ENCODE data around the gene ZNF541. TPM values are rescaled to one million over a fixed set of nuclear protein-coding genes. Genes with fewer than 3 reads are reported as not detected.

Gene ZNF541
- total RNA-seq, 6 donors from 2014 or later: 0.20 to 2.1 (median 0.42) TPM

DNA sequence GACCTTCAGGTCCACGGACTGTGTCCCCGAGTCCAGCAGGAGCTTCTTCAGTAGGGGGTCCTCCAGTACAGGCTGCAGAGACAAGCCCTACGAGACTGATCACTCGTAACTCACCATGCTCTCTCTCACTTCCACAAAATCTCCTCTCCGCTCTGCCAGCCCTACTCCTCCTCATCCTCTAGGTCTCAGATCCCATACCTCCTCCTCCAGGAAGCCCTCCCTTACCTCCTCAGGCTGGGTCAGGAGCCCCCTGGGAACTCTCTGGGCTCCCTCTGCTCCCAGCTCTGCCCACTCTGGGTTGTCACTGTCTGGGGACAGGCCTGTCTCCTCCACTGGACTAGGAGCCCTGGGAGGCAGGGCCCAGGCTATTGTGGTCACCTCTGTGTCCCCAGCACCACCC, 34.1 kb downstream of the ZNF541 start:
- TF ChIP-seq EP300 (IDR thresholded peaks at IDR 0.05) (no peak), POLR2AphosphoS5 (IDR thresholded peaks at IDR 0.05) (no peak), POLR2A (IDR thresholded peaks at IDR 0.05) (no peak)
- TF ChIP-seq, protein P1, sequence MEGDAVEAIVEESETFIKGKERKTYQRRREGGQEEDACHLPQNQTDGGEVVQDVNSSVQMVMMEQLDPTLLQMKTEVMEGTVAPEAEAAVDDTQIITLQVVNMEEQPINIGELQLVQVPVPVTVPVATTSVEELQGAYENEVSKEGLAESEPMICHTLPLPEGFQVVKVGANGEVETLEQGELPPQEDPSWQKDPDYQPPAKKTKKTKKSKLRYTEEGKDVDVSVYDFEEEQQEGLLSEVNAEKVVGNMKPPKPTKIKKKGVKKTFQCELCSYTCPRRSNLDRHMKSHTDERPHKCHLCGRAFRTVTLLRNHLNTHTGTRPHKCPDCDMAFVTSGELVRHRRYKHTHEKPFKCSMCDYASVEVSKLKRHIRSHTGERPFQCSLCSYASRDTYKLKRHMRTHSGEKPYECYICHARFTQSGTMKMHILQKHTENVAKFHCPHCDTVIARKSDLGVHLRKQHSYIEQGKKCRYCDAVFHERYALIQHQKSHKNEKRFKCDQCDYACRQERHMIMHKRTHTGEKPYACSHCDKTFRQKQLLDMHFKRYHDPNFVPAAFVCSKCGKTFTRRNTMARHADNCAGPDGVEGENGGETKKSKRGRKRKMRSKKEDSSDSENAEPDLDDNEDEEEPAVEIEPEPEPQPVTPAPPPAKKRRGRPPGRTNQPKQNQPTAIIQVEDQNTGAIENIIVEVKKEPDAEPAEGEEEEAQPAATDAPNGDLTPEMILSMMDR (IDR thresholded peaks at IDR 0.05): no peak
- 85 to 89% methylated on average over 5 of the region's 5 CpGs for WGBS, 2 donors
- no peak for DNase-seq
- Histone ChIP-seq H3K4me1 (no peaks in the 10 kb centered on the region), H3K4me3 (no peak overlapping the region), H3K36me3 (no peaks in the 10 kb centered on the region), H3K27me3 (no peaks in the 10 kb centered on the region), H3K27ac (no peak overlapping the region), H3K9me3 (no peaks in the 10 kb centered on the region)
- ATAC-seq (ENCODE audit: low FRiP score in 2 of 2): no peak

DNA sequence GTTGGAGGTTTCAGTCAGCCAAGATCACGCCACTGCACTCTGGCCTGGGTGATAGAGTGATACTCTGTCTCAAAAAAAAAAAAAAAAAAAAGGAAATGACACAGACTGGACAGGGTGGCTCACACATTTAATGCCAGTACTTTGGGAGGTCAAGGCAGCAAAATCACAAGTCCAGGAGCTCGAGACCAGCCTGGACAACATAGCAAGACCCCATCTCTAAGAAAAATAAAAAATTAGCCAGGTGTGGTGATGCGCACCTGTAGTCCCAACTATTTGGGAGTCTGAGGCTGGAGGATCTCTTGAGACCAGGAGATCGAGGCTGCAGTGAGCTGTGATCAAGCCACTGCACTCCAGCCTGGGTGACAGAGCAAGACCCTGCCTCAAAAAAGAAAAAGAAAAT, 35.5 kb downstream of the ZNF541 start:
- WGBS, 2 donors: 92 to 94% methylated on average over 4 of the region's 4 CpGs
- no peak for TF ChIP-seq POLR2A (IDR thresholded peaks at IDR 0.05)
- TF ChIP-seq, protein P1 (IDR thresholded peaks at IDR 0.05): no peak
- TF ChIP-seq EP300 (IDR thresholded peaks at IDR 0.05): no peak
- TF ChIP-seq POLR2AphosphoS5 (IDR thresholded peaks at IDR 0.05): no peak
- Histone ChIP-seq H3K4me3 (no peak overlapping the region), H3K4me1 (no peaks in the 10 kb centered on the region), H3K9me3 (no peaks in the 10 kb centered on the region), H3K27me3 (no peaks in the 10 kb centered on the region), H3K27ac (no peak overlapping the region), H3K36me3 (no peaks in the 10 kb centered on the region)
- ATAC-seq (ENCODE audit: low FRiP score in 2 of 2) (no peak), DNase-seq (no peak)

DNA sequence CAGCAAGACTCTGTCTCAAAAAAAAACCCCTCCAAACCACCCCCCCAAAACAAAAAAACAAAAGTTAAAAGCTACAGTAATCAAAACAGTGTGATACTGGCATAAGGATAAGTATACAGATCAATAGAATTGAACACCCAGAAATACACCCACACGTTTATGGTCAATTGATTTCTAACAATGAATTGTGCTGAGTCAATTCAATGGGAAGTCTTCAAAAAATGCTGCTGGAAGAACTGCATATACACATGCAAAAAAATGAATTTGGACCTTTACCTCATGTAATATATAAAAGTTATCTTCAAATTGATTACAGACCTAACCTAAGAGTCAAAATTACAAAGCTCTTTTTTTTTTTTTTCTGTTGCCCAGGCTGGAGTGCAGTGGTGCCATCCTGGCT, 38.3 kb downstream of the ZNF541 start:
- ATAC-seq (ENCODE audit: low FRiP score in 2 of 2): no peak
- no peaks in the 10 kb centered on the region for H3K27me3 ChIP-seq
- no peak for DNase-seq
- TF ChIP-seq POLR2A (IDR thresholded peaks at IDR 0.05) (no peak), EP300 (IDR thresholded peaks at IDR 0.05) (no peak), POLR2AphosphoS5 (IDR thresholded peaks at IDR 0.05) (no peak)
- no peaks in the 10 kb centered on the region for H3K9me3 ChIP-seq
- 52 to 65% methylated on average over 1 of the region's 1 CpG for WGBS, 2 donors
- no peaks in the 10 kb centered on the region for H3K36me3 ChIP-seq
- H3K4me1 ChIP-seq: no peaks in the 10 kb centered on the region
- no peak overlapping the region for H3K4me3 ChIP-seq
- H3K27ac ChIP-seq: no peak overlapping the region

DNA sequence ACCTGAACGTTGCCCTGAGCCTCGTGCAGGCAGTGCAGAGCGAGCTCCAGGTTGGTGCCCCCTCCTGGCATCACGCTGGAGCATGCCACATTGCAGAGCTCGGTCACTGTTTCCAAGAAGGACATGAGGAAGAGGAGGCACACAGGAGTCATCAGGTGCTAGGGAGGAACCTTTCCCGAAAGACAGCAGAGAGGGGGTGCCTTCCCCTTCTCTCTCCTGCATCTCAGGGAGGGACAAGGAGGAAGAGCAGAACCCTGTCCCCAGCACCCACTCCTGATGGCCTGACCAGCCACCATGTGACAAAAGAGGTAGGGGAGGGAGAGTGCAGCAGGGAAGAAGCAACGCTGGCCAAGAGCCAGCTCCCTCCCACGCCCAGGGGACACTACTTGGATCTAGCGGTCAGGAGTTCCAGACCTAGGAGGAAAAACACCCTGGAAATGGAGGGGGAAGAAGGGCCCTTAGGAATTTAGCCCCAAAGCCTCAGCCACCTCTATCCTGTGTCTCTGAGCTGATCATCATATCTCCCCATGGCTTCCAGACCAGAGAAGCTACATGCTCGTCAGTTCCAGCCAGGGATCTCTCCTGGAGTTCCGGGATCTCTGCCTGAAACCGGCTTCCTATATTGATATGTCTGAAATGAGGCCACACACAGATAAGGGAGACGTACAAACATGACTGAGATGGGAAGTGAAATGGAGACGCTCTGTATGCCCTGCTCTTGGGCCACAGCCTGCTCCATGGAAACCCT, 41.1 kb downstream of the ZNF541 start:
- DNase-seq (no peak), ATAC-seq (ENCODE audit: low FRiP score in 2 of 2) (no peak)
- TF ChIP-seq POLR2AphosphoS5 (IDR thresholded peaks at IDR 0.05) (no peak), POLR2A (IDR thresholded peaks at IDR 0.05) (no peak), EP300 (IDR thresholded peaks at IDR 0.05) (no peak)
- TF ChIP-seq, protein P1 (IDR thresholded peaks at IDR 0.05): no peak
- Histone ChIP-seq H3K27me3 (no peaks in the 10 kb centered on the region), H3K4me1 (no peaks in the 10 kb centered on the region), H3K9me3 (no peaks in the 10 kb centered on the region), H3K4me3 (no peak overlapping the region), H3K36me3 (no peaks in the 10 kb centered on the region), H3K27ac (no peak overlapping the region)
- 51 to 66% methylated on average over 10 to 14 of the region's 14 CpGs for WGBS, 2 donors

DNA sequence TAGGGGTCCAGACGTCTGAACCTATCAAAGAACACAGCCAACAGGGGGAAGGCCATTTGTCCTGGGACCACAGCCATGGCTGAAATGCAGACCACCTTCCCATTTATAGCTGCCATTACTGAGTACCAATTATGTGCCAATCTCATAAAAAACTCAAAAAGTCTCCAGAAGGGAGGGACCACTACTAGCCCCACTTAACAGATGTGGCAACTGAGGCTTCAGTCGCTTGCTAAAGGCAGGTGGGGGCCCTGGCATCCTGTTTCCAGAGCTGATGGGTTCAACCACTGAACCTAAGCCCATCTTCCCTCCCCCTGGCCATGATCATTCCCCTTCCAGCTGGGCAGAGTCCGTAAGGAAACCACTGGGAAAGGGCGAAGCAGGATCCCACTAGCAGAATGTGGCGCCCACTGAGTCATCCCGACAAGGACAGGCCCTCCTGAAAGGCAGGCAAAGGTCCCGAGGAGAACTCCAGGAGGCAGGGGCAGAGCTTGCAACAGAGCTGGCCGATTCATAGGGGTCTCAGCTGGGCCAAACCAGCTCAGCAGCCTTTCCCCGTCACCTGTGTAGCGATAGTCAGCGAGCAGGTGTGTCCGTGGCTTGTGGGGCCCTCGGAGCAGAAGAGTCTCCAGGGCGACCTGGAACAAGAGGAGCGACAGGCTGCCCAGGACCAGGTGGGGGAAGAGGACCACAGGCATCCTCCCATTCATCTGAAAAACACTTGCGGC, 43.8 kb downstream of the ZNF541 start:
- no peaks in the 10 kb centered on the region for H3K36me3 ChIP-seq
- H3K9me3 ChIP-seq: no peaks in the 10 kb centered on the region
- H3K27ac ChIP-seq: no peak overlapping the region
- H3K4me1 ChIP-seq: peaks cover 0 to 4% (median 0%) of the 10 kb centered on the region in 4 donors
- TF ChIP-seq EP300 (IDR thresholded peaks at IDR 0.05) (no peak), POLR2A (IDR thresholded peaks at IDR 0.05) (no peak), POLR2AphosphoS5 (IDR thresholded peaks at IDR 0.05) (no peak)
- TF ChIP-seq, protein P1 (IDR thresholded peaks at IDR 0.05): no peak
- peak; percentile 14 to 28 for ATAC-seq (ENCODE audit: low FRiP score in 2 of 2)
- no peak for DNase-seq
- 81 to 87% methylated on average over 15 to 16 of the region's 16 CpGs for WGBS, 2 donors
- H3K27me3 ChIP-seq: no peaks in the 10 kb centered on the region
- H3K4me3 ChIP-seq: no peak overlapping the region

Data from upper lobe of left lung (tissue), 6 donors.